GM19238 (cell line): Measurements from ENCODE around the gene SAAL1.

Source experiments
- DNase-seq: peaks from one replicate; pipeline ENCODE4 v3.0.0; 2011; ENCODE audit warnings: low spot score; ENCODE audit not compliant: insufficient read length

The SAAL1 gene

DNA sequence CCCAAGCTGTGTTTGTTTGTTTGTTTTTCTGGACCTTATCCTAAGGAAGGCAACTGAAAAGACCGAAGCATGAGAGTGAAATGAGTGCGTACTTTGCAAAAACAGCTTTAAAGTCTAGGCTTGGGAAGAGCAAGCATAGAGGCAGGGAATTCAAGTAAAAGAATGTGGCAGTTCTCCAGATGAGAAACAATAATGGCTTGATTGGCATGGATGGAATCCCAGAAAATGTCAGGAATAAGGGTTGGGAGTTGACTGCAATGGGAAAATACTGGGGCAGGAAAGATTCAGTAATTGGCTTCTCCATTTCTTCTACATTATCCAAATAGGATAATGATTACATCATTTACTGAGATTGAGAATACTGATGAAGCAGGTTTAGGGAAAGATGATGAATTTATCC, 17.5 kb downstream of the SAAL1 start:
- DNase-seq, result no peak

DNA sequence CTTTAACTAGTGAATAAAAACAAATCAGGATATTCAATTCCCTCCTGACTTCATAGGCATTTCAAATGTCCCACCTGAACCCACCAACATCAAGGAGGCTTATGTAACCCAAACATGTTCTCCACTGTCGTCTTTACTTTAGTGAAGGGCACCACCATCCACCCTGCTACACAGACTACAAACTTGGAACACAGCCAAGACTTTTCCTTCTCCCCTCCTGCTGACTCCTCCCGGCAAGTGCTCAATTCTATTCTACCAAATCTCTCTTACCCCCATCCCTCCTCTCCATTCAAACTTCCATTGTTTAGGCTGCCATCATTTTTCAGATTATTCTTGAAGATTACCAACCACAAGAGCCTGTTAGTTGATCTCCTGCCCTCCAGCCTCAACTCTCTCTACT, 24.3 kb downstream of the SAAL1 start:
- DNase-seq, result no peak

GRCh38 chr11:18080451-18080850, 25.4 kb downstream of the SAAL1 start:
- no peak for DNase-seq

DNA sequence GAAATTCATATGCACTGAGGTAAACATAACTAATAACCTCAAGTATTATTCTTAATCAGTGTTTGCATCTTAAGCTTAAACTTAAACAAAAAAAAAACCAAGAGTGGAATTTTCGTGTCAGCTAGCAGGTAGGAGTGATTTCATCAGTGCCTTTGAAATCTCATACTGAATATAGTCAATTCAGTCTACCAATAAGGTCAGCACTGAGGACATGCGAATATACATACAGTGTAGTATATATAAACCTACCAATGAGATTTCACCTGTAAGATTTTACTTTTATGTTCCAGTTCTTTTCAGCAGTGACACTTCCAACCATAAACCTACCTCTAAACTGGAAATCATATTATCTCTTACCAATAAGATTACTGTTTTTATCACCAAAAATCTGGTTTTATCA, 27.0 kb downstream of the SAAL1 start:
- DNase-seq, result no peak

DNA sequence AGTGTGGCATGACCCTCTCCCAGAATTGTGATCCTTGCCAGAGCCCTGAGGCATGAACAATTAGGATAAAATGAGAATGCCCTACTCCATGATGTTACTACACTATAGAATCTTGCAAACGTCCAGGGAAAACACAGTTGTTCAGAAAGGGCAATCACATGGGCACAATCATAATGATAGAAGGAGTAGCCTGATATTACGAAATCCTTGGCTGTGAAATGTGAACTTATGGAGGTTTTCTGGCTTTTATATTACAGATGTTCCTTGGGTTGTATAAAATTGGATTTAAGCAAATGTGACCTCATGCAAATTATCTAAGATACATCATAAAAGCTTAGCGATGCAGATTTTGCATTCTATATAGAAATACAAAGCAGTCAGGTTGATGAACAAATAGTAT, 30.4 kb downstream of the SAAL1 start:
- DNase-seq, result no peak

- no peak for DNase-seq
These were observed 34.7 kb downstream of the SAAL1 start for GRCh38 chr11:18071098-18071705.

GRCh38 chr11:18067372-18067771, 38.5 kb downstream of the SAAL1 start:
- DNase-seq, result no peak

GRCh38 chr11:18066626-18067025, 39.3 kb downstream of the SAAL1 start:
- no peak for DNase-seq

GRCh38 chr11:18065572-18065971, 40.3 kb downstream of the SAAL1 start:
- no peak for DNase-seq

- no peak for DNase-seq
These were observed 41.3 kb downstream of the SAAL1 start for GRCh38 chr11:18064450-18065054.

GRCh38 chr11:18063862-18064434, 41.9 kb downstream of the SAAL1 start:
- no peak for DNase-seq

DNA sequence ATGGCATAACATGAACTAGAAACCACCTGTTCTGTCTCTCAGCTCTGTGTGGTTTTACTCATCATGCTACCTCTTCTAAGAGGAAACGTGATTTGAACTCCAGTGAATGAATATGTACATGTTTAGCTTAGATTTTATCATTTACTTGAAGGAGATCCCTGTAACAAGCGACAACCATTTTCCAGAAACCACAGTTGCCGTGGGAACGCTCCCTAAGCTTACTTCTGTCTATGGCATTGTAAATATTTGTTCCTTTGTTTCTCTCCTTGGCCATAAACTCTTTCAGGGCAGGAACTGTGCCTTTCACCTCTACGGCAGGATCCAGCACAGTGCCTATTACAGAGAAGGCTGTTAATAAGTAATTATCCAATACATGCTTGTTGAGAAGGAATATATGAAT, 42.8 kb downstream of the SAAL1 start:
- DNase-seq, result no peak

- DNase-seq, result no peak
These were observed 44.5 kb downstream of the SAAL1 start for GRCh38 chr11:18061351-18061750.

- no peak for DNase-seq
These were observed 49.2 kb downstream of the SAAL1 start for GRCh38 chr11:18056561-18057181.

DNA sequence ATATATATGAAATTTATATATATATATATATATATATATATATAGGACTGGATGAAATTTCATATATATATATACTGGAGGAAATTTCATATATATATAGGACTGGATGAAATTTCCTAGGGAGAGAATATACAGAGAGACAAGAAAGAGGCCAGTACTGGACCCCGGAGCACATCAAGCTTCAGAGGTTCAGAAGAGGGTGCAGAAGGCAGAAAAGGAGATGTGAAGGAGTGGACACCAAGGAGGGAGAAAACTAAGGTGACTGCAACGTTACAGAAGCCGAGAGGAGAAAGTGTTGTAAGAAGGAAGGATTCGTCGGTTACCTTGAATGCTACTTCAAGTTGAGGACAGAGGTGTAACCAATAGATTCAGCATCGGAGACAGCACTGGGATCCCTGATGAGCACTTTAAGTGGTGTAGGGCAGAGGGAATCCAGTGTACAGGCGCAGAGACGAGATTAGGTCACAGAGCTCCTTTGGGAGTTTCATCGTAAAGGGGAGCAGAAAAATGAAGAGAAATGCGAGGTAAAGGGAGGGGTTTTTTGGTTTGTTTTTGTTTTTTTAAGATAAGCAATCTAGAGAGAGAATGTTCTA, 51.3 kb downstream of the SAAL1 start:
- DNase-seq, result no peak

GRCh38 chr11:18050848-18051247, 55.0 kb downstream of the SAAL1 start:
- no peak for DNase-seq

GRCh38 chr11:18046116-18046777, 59.6 kb downstream of the SAAL1 start, which contains the start of gene TPH1:
TSS of gene TPH1 (minus strand) at chr11:18046269. CDS start at chr11:18040762, 5,507 bp downstream.
- no peak for DNase-seq

DNA sequence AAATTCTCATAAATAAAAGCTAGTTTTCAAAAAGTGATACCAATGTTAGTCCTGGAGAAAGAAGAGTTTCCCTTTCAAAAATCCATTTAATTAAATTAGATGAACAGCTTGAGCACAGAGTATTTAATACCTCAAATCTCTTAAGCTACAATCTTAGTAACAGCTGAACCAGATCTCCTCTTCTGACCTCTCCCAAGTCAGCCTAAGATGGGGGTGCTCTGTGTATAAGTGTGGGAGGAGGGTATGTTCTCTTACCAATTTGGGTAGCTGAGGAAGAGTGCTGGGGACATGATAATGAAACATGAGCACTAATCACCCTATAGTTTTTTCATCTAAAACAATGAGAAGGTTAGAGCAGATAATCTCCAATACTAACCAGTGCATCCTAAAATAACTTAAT, 69.4 kb downstream of the SAAL1 start:
- DNase-seq, result no peak
